Astrocyte of the spinal cord (primary cell): Measurements from ENCODE around the gene SLC9B2.

Experiments
- DNase-seq: peaks from one replicate; pipeline ENCODE4 v3.0.0; 2011; ENCODE audit warnings: low read depth, low spot score
- H3K4me3 ChIP-seq: 2 replicates; pipeline ENCODE4 v1.5.1; 2011; ENCODE audit warnings: low read depth, mild to moderate bottlenecking, low read length, moderate library complexity
- in situ Hi-C: cut with HindIII; loops from 2 replicates; pipeline ENCODE4 v1.10.0; 2017; ENCODE audit warnings: low sequenced_read_pairs
- TF ChIP-seq, protein P1 (sequence below): IDR thresholded peaks from 2 replicates; pipeline ENCODE4 v1.5.1; 2012; ENCODE audit warnings: low read depth, mild to moderate bottlenecking, low read length, inconsistent platforms

SLC9B2 gene

DNA sequence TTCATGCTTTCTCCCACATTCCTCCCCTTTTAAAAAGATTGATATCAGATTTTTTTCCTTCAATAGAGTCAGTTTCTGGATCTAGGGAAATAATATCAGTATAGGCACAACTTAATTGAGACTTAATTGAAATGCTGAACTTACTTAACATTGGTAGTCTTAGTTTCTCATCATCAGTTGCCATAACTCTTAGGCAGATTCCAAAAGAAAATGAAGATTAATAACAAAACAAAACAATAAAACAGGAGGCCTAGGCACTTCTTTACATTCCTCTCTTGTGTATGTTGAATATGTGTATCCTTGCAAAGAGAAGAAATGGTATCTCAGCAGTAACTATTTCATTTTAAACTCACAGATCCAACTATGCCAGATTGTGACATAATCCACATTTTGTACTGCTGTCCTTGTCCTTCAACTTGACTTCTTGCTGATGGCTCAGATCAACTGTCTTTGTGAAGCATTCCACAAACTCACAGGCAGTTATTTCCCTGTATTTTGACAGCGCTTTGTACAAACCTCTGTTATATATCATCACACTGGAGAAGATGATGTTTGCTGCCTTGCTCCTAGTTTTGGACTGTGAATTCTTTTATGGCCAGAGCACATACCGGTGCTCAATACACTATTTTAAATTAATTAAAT is 9.1 kb upstream of the SLC9B2 start:
- DNase-seq, result no peak
- H3K4me3 ChIP-seq, result no peak overlapping the region
- in situ Hi-C loops, result no loop called here
- TF ChIP-seq, protein P1, sequence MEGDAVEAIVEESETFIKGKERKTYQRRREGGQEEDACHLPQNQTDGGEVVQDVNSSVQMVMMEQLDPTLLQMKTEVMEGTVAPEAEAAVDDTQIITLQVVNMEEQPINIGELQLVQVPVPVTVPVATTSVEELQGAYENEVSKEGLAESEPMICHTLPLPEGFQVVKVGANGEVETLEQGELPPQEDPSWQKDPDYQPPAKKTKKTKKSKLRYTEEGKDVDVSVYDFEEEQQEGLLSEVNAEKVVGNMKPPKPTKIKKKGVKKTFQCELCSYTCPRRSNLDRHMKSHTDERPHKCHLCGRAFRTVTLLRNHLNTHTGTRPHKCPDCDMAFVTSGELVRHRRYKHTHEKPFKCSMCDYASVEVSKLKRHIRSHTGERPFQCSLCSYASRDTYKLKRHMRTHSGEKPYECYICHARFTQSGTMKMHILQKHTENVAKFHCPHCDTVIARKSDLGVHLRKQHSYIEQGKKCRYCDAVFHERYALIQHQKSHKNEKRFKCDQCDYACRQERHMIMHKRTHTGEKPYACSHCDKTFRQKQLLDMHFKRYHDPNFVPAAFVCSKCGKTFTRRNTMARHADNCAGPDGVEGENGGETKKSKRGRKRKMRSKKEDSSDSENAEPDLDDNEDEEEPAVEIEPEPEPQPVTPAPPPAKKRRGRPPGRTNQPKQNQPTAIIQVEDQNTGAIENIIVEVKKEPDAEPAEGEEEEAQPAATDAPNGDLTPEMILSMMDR, result no peak

DNA sequence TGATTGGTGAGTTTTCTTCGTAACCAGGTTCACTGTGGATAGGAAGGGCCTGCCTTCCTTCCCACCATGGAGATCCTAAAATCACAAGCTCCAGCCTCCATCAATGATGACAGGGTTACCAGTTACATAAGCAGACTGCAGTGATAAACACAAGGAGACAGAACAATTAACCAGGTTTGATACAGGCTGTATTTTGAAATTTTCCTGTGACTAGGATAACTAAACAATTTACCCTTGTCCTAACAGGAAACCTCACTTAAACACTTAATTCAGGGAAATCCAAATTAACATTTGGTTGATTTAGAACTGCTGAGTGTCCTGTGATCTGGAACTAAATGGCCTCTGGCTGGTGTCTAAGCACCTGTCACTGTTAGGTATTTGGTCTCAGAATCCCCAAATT is 3.1 kb upstream of the SLC9B2 start:
- DNase-seq, result no peak
- TF ChIP-seq, protein P1, result no peak
- in situ Hi-C loops, result no loop called here
- no peak overlapping the region for H3K4me3 ChIP-seq

DNA sequence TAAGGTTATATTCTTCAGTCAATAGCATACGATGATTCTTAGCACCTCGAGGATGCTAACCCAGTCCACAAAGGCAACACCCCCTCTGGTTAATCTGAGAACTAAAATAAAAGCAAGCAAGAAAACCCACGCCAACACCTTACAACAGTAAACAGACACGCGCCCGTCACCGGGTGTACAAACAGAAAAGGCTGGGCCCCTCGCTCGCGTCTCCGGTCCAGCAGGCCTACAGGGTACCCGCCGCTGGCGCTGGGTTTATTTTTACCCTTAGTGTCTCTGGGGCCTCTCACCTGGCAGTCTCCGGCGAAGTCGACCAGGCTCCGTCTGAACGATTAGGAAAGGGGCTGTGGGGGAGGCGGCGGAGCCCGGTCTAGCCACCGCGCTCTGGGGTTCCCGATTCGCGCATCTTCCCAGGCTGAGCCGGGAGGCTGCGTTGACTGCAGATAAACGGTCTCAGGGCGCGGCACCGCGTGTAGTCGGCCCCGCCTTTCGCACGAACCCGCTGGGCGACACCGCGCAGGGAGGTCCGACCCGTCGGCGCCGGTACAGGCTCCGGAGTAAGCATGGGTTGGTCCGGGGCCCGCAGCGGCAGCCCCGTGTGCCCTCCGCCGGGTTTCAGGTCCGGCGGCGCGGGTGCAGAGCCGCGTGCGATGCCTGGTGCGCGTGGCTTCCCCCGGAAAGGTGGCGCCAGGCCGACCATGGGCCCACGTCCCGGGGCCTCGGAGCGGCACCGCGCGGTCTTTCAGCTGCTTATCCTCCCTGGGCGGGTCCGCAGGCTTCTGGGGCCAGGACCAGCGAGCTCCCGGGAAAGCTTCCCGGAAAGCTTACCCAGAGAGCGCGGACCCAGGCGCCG is 441 bp downstream of the SLC9B2 start:
- in situ Hi-C loops, result no loop called here
- peak overlapping the region; percentile 62 for H3K4me3 ChIP-seq
- TF ChIP-seq, protein P1, result peak; percentile 10
- DNase-seq, result peak; percentile 72

GRCh38 chr4:103075435-103075893 is 1.1 kb downstream of the SLC9B2 start:
- TF ChIP-seq, protein P1, result no peak
- in situ Hi-C loops, result no loop called here
- peak; percentile 62 for DNase-seq
- H3K4me3 ChIP-seq, result peak overlapping the region; percentile 62

GRCh38 chr4:103074744-103075434 is 1.7 kb downstream of the SLC9B2 start:
- DNase-seq, result peak; percentile 15
- in situ Hi-C loops, result no loop called here
- TF ChIP-seq, protein P1, result no peak
- peak overlapping the region; percentile 62 for H3K4me3 ChIP-seq

- in situ Hi-C loops, result no loop called here
- H3K4me3 ChIP-seq, result no peak overlapping the region
- TF ChIP-seq, protein P1, result no peak
- DNase-seq, result no peak
Measured at GRCh38 chr4:103073792-103074438, 2.6 kb downstream of the SLC9B2 start.
